Measurements from ENCODE around the gene LRRC25. TPM values are rescaled to one million over a fixed set of nuclear protein-coding genes. Genes with fewer than 3 reads are reported as not detected.
A peak's percentile ranks its signal among the peaks of the same experiment; 100 is the strongest.

Gene LRRC25
- total RNA-seq, 1 experiment from 2014 or later = 0.12 TPM

- Histone ChIP-seq H3K9ac (ENCODE audit: low read length) (peak overlapping the region; percentile 63), H3K4me1 (ENCODE audit: control insufficient read depth in 1 of 2, insufficient read depth in 2 of 2, low read length in 2 of 2) (peaks cover 51 to 66% of the 10 kb centered on the region in 2 experiments), H3K9me3 (ENCODE audit: control insufficient read depth in 1 of 2, insufficient read depth in 1 of 2, low read depth in 1 of 2, low read length in 2 of 2) (no peaks in the 10 kb centered on the region), H3K4me3 (replicated peaks in 1 of 2; ENCODE audit: low read depth in 1 of 2, low read length in 2 of 2) (peak overlapping the region in 1 of 2 experiments; percentile 22; a peak in 2 of 4 replicates), H3K9me2 (ENCODE audit: insufficient read depth) (no peaks in the 10 kb centered on the region), H3K36me3 (ENCODE audit: control insufficient read depth in 1 of 2, insufficient read depth in 2 of 2, low read length in 2 of 2) (no peaks in the 10 kb centered on the region), H3K27ac (ENCODE audit: low read depth, low read length) (peak overlapping the region; percentile 99), H3K4me2 (ENCODE audit: low read length) (peak overlapping the region; percentile 64), H2AFZ (ENCODE audit: low read depth, low read length, poor library complexity, severe bottlenecking) (no peak overlapping the region), H4K20me1 (ENCODE audit: insufficient read depth) (no peaks in the 10 kb centered on the region), H3K27me3 (ENCODE audit: insufficient read depth, low read length) (no peaks in the 10 kb centered on the region), H3K79me2 (ENCODE audit: insufficient read depth, low read length) (no peaks in the 10 kb centered on the region)
- ATAC-seq (peak; percentile 71), DNase-seq (ENCODE audit: low read depth, low spot score) (peak; percentile 96)
- intact Hi-C loops (cut with micrococcal nuclease) = no loop called here
- no TSS peak for BruUV-seq (replicated peaks)
- RAD21 ChIA-PET (ENCODE audit: low non-redundant PET in 1 of 2, low total read pairs in 2 of 2, uncharacterized antibody in 2 of 2, unreplicated experiment in 2 of 2) = no interaction called here
- CTCF ChIA-PET = interaction anchor here (0.7 to 1.1 kb wide), 2 partner anchors 21 to 85 kb away, joined by 3 to 5 read pairs; partner anchors contain the start of gene GDF15
- POLR2A ChIA-PET = interaction anchor here (0.9 to 9.1 kb wide), 7 partner anchors 9 to 84 kb away, joined by 3 to 58 read pairs (median 8); partner anchors contain the start of gene GDF15
- TF ChIP-seq TCF7L2 (IDR thresholded peaks at IDR 0.05; ENCODE audit: borderline replicate concordance, extremely low read depth, insufficient read depth, insufficient read length) (peak; percentile 92), EGR1 (IDR thresholded peaks at IDR 0.05; ENCODE audit: low read depth) (no peak), YY1 (IDR thresholded peaks at IDR 0.05; ENCODE audit: extremely low read depth, insufficient replicate concordance, low read depth, low read length) (peak; percentile 8), ZBTB33 (IDR thresholded peaks at IDR 0.05; ENCODE audit: extremely low read depth, insufficient replicate concordance, low read length) (no peak), CEBPB (IDR thresholded peaks at IDR 0.05; ENCODE audit: low read depth) (no peak; the same call in none of the 2 replicates), SRF (IDR thresholded peaks at IDR 0.05; ENCODE audit: low read depth) (no peak), ZNF274 (IDR thresholded peaks at IDR 0.05; ENCODE audit: low read depth, low read length) (no peak), POLR2A (IDR thresholded peaks at IDR 0.05; ENCODE audit: borderline replicate concordance, extremely low read depth, insufficient read depth, insufficient read length) (no peak), FOSL1 (IDR thresholded peaks at IDR 0.05; ENCODE audit: low read depth) (no peak), JUND (IDR thresholded peaks at IDR 0.05) (no peak; the same call in 1 of the 2 replicates), EZH2phosphoT487 (IDR thresholded peaks at IDR 0.05; ENCODE audit: borderline replicate concordance) (no peak), SP1 (IDR thresholded peaks at IDR 0.05; ENCODE audit: low read depth) (peak; percentile 94), RAD21 (IDR thresholded peaks at IDR 0.05; ENCODE audit: low read depth) (no peak), SIN3A (IDR thresholded peaks at IDR 0.05; ENCODE audit: low read depth) (no peak), EZH2 (IDR thresholded peaks at IDR 0.05) (no peak), CBX3 (IDR thresholded peaks at IDR 0.05; ENCODE audit: low read depth) (0 out of 2 replicates have a peak, but pooled peaks have one; percentile 12)
- TF ChIP-seq, protein P1, sequence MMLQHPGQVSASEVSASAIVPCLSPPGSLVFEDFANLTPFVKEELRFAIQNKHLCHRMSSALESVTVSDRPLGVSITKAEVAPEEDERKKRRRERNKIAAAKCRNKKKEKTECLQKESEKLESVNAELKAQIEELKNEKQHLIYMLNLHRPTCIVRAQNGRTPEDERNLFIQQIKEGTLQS (IDR thresholded peaks at IDR 0.05) = no peak
- TF ChIP-seq, protein P2, sequence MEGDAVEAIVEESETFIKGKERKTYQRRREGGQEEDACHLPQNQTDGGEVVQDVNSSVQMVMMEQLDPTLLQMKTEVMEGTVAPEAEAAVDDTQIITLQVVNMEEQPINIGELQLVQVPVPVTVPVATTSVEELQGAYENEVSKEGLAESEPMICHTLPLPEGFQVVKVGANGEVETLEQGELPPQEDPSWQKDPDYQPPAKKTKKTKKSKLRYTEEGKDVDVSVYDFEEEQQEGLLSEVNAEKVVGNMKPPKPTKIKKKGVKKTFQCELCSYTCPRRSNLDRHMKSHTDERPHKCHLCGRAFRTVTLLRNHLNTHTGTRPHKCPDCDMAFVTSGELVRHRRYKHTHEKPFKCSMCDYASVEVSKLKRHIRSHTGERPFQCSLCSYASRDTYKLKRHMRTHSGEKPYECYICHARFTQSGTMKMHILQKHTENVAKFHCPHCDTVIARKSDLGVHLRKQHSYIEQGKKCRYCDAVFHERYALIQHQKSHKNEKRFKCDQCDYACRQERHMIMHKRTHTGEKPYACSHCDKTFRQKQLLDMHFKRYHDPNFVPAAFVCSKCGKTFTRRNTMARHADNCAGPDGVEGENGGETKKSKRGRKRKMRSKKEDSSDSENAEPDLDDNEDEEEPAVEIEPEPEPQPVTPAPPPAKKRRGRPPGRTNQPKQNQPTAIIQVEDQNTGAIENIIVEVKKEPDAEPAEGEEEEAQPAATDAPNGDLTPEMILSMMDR (IDR thresholded peaks at IDR 0.05 in 2 of 3, conservative IDR thresholded peaks at IDR 0.05 in 1 of 3; ENCODE audit: borderline replicate concordance in 1 of 3, insufficient read depth in 1 of 3, low read depth in 2 of 3, low read length in 2 of 3) = no peak
- TF ChIP-seq, protein P3, sequence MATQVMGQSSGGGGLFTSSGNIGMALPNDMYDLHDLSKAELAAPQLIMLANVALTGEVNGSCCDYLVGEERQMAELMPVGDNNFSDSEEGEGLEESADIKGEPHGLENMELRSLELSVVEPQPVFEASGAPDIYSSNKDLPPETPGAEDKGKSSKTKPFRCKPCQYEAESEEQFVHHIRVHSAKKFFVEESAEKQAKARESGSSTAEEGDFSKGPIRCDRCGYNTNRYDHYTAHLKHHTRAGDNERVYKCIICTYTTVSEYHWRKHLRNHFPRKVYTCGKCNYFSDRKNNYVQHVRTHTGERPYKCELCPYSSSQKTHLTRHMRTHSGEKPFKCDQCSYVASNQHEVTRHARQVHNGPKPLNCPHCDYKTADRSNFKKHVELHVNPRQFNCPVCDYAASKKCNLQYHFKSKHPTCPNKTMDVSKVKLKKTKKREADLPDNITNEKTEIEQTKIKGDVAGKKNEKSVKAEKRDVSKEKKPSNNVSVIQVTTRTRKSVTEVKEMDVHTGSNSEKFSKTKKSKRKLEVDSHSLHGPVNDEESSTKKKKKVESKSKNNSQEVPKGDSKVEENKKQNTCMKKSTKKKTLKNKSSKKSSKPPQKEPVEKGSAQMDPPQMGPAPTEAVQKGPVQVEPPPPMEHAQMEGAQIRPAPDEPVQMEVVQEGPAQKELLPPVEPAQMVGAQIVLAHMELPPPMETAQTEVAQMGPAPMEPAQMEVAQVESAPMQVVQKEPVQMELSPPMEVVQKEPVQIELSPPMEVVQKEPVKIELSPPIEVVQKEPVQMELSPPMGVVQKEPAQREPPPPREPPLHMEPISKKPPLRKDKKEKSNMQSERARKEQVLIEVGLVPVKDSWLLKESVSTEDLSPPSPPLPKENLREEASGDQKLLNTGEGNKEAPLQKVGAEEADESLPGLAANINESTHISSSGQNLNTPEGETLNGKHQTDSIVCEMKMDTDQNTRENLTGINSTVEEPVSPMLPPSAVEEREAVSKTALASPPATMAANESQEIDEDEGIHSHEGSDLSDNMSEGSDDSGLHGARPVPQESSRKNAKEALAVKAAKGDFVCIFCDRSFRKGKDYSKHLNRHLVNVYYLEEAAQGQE (IDR thresholded peaks at IDR 0.05; ENCODE audit: low read depth) = no peak
Observed at GRCh38 chr19:18364826-18365528, 32.4 kb downstream of the LRRC25 start.
